ENCODE measurements around the gene CCDC13.

Gene CCDC13

DNA sequence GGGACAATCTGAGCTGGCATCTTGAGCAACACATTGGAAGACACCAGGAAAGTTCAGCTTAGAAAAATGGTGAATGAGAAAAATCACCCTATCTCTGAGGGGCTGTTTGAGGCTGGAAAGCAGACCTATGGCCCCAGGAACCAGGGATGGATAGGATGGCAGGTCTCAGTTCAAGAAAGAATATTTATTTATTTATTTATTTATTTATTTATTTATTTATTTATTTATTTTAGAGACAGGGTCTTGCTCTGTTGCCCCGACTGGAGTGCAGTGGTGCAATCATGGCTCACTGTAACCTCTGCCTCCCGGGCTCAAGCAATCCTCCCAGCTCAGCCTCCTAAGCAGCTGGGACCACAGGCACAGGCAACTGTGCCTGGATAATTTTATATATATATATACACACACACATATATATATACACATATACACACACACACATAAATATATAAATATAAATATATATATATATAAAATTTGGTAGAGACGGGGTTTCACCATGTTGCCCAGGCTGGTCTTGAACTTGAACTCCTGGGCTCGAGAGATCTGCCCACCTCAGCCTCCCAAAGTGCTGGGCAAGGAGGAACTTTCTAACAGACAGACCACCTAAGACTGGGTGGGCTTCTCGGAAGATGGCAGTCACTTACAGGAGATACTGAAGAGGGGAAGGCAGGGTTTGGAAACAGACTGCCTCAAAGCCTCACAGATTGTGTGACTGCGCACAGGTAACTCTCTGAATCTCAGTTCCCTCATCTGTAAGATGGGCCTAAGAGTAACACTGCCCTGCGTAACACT lies 29.7 kb downstream of the CCDC13 start:
- Mint-ChIP-seq H3K4me3 (no peak overlapping the region), H3K36me3 (ENCODE audit: insufficient read depth) (peaks cover 4% of the 10 kb centered on the region), H3K9me3 (no peaks in the 10 kb centered on the region), H3K27me3 (no peaks in the 10 kb centered on the region), H3K4me1 (ENCODE audit: low read depth in 2 of 2) (peaks cover 5 to 11% of the 10 kb centered on the region in 2 donors), H3K27ac (peak overlapping the region in 1 of 2 donors; percentile 20)
- DNase-seq: no peak
- no peak for ATAC-seq (replicated peaks)

- H3K27ac Mint-ChIP-seq: no peak overlapping the region
- H3K9me3 Mint-ChIP-seq: no peaks in the 10 kb centered on the region
- peaks cover 0 to 4% of the 10 kb centered on the region in 2 donors for H3K4me1 Mint-ChIP-seq (ENCODE audit: low read depth in 2 of 2)
- no peak for DNase-seq
- ATAC-seq (replicated peaks): no peak
- no peak overlapping the region for H3K4me3 Mint-ChIP-seq
- peaks cover 4% of the 10 kb centered on the region for H3K36me3 Mint-ChIP-seq (ENCODE audit: insufficient read depth)
- H3K27me3 Mint-ChIP-seq: no peaks in the 10 kb centered on the region
These were observed 30.4 kb downstream of the CCDC13 start for GRCh38 chr3:42742688-42743087.

- Mint-ChIP-seq H3K9me3 (no peaks in the 10 kb centered on the region), H3K27ac (peak overlapping the region in 1 of 2 donors; percentile 74), H3K36me3 (ENCODE audit: insufficient read depth) (peaks cover 4% of the 10 kb centered on the region), H3K4me1 (ENCODE audit: low read depth in 2 of 2) (peaks cover 0 to under 1% of the 10 kb centered on the region in 2 donors), H3K4me3 (no peak overlapping the region), H3K27me3 (no peaks in the 10 kb centered on the region)
- ATAC-seq (replicated peaks) (no peak), DNase-seq (no peak)
These were observed 30.8 kb downstream of the CCDC13 start for GRCh38 chr3:42742259-42742658.

GRCh38 chr3:42741796-42742195 lies 31.3 kb downstream of the CCDC13 start:
- Mint-ChIP-seq H3K4me3 (no peak overlapping the region), H3K36me3 (ENCODE audit: insufficient read depth) (peaks cover 4% of the 10 kb centered on the region), H3K9me3 (no peaks in the 10 kb centered on the region), H3K27ac (peak overlapping the region in 1 of 2 donors; percentile 74), H3K27me3 (no peaks in the 10 kb centered on the region), H3K4me1 (ENCODE audit: low read depth in 2 of 2) (no peaks in the 10 kb centered on the region)
- ATAC-seq (replicated peaks) (no peak), DNase-seq (no peak)

- H3K27ac Mint-ChIP-seq: no peak overlapping the region
- no peak for DNase-seq
- H3K36me3 Mint-ChIP-seq (ENCODE audit: insufficient read depth): peaks cover 4% of the 10 kb centered on the region
These were observed 33.5 kb downstream of the CCDC13 start for GRCh38 chr3:42739401-42740158.

DNA sequence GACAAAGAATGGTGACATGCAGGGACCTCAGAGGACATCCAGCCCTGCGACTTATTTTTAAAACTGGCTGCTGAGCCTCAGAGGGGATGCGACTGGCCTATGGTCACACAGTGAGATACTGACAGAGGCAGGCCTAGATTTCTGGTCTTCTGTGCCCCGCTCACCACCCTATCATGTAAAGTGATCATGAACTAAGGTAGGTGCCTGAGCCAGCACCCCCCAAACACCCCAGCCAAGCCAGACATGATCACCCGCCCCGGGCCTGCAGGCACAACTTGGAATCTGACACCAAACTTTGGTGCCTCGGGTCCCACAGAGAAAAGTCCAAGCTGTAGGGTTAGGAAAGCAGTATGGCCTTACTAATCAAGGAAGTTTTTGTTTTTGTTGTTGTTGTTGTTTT lies 36.5 kb downstream of the CCDC13 start:
- no peaks in the 10 kb centered on the region for H3K9me3 Mint-ChIP-seq
- H3K4me3 Mint-ChIP-seq: no peak overlapping the region

More at GRCh38 chr3:42739401-42740158, 33.5 kb downstream of the CCDC13 start:
- H3K4me1 Mint-ChIP-seq (ENCODE audit: low read depth in 2 of 2): no peaks in the 10 kb centered on the region
- H3K9me3 Mint-ChIP-seq: no peaks in the 10 kb centered on the region
- no peaks in the 10 kb centered on the region for H3K27me3 Mint-ChIP-seq
- no peak for ATAC-seq (replicated peaks)
- no peak overlapping the region for H3K4me3 Mint-ChIP-seq

GRCh38 chr3:42736081-42736480 lies 37.0 kb downstream of the CCDC13 start:
- Mint-ChIP-seq H3K4me1 (ENCODE audit: low read depth in 2 of 2) (no peaks in the 10 kb centered on the region), H3K27ac (no peak overlapping the region), H3K27me3 (no peaks in the 10 kb centered on the region), H3K4me3 (no peak overlapping the region), H3K9me3 (no peaks in the 10 kb centered on the region), H3K36me3 (ENCODE audit: insufficient read depth) (peaks cover under 1% of the 10 kb centered on the region)
- no peak for ATAC-seq (replicated peaks)
- DNase-seq: no peak

More for the DNA sequence above, 36.5 kb downstream of the CCDC13 start:
- H3K4me1 Mint-ChIP-seq (ENCODE audit: low read depth in 2 of 2): no peaks in the 10 kb centered on the region
- no peaks in the 10 kb centered on the region for H3K27me3 Mint-ChIP-seq
- H3K27ac Mint-ChIP-seq: no peak overlapping the region
- DNase-seq (no peak), ATAC-seq (replicated peaks) (no peak)
- H3K36me3 Mint-ChIP-seq (ENCODE audit: insufficient read depth): peaks cover 4% of the 10 kb centered on the region

DNA sequence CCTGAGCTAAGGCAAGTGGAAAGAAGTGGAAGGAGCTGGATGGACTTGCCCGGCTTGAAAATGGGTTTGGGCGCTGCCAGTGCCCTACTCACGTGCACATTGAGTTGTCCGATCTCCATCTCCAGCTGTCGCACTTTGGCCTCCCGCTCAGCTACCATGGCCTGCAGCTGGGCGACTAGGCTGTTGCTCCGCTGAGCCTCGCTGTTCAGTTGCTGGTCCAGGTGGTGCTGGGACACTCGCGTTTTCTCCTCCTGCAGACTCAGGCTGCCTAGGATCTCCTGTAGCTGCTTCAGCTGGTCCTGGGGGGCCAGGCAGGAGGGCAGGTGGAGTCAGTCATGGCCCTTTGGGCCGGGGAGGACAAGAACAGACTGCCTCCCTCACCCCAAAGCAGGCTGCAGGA lies 37.4 kb downstream of the CCDC13 start:
- H3K36me3 Mint-ChIP-seq (ENCODE audit: insufficient read depth): no peaks in the 10 kb centered on the region
- H3K27ac Mint-ChIP-seq: no peak overlapping the region
- H3K27me3 Mint-ChIP-seq: no peaks in the 10 kb centered on the region
- no peak overlapping the region for H3K4me3 Mint-ChIP-seq
- ATAC-seq (replicated peaks): no peak
- H3K4me1 Mint-ChIP-seq (ENCODE audit: low read depth in 2 of 2): no peaks in the 10 kb centered on the region
- no peaks in the 10 kb centered on the region for H3K9me3 Mint-ChIP-seq
- DNase-seq: no peak

GRCh38 chr3:42735019-42735418 lies 38.0 kb downstream of the CCDC13 start:
- H3K4me1 Mint-ChIP-seq (ENCODE audit: low read depth in 2 of 2): no peaks in the 10 kb centered on the region
- no peak for DNase-seq

GRCh38 chr3:42734263-42734860 lies 38.7 kb downstream of the CCDC13 start:
- no peak overlapping the region for H3K27ac Mint-ChIP-seq
- DNase-seq (no peak), ATAC-seq (replicated peaks) (no peak)
- no peak overlapping the region for H3K4me3 Mint-ChIP-seq
- no peaks in the 10 kb centered on the region for H3K9me3 Mint-ChIP-seq
- H3K36me3 Mint-ChIP-seq (ENCODE audit: insufficient read depth): no peaks in the 10 kb centered on the region
- H3K4me1 Mint-ChIP-seq (ENCODE audit: low read depth in 2 of 2): no peaks in the 10 kb centered on the region
- H3K27me3 Mint-ChIP-seq: peaks cover 0 to 6% of the 10 kb centered on the region in 2 donors

More at GRCh38 chr3:42735019-42735418, 38.0 kb downstream of the CCDC13 start:
- H3K9me3 Mint-ChIP-seq: no peaks in the 10 kb centered on the region
- no peak for ATAC-seq (replicated peaks)
- no peak overlapping the region for H3K27ac Mint-ChIP-seq
- H3K4me3 Mint-ChIP-seq: no peak overlapping the region
- H3K27me3 Mint-ChIP-seq: peaks cover 0 to under 1% of the 10 kb centered on the region in 2 donors
- no peaks in the 10 kb centered on the region for H3K36me3 Mint-ChIP-seq (ENCODE audit: insufficient read depth)

GRCh38 chr3:42733501-42734262 lies 39.4 kb downstream of the CCDC13 start:
- Mint-ChIP-seq H3K4me1 (ENCODE audit: low read depth in 2 of 2) (no peaks in the 10 kb centered on the region), H3K4me3 (no peak overlapping the region), H3K9me3 (no peaks in the 10 kb centered on the region), H3K36me3 (ENCODE audit: insufficient read depth) (no peaks in the 10 kb centered on the region), H3K27ac (no peak overlapping the region), H3K27me3 (peaks cover 0 to 6% of the 10 kb centered on the region in 2 donors)
- no peak for DNase-seq
- ATAC-seq (replicated peaks): no peak

- ATAC-seq (replicated peaks) (no peak), DNase-seq (no peak)
- no peak overlapping the region for H3K27ac Mint-ChIP-seq
- H3K9me3 Mint-ChIP-seq: no peaks in the 10 kb centered on the region
- no peaks in the 10 kb centered on the region for H3K36me3 Mint-ChIP-seq (ENCODE audit: insufficient read depth)
- H3K4me1 Mint-ChIP-seq (ENCODE audit: low read depth in 2 of 2): no peaks in the 10 kb centered on the region
- no peak overlapping the region for H3K4me3 Mint-ChIP-seq
- H3K27me3 Mint-ChIP-seq: peaks cover 0 to 10% of the 10 kb centered on the region in 2 donors
These were observed 40.1 kb downstream of the CCDC13 start for GRCh38 chr3:42732829-42733459.

All from effector memory CD8-positive, alpha-beta T cell (primary cell).